Fibroblast of lung (primary cell): ENCODE results near the gene CADPS.

ENCODE experiments used
- CTCF ChIP-seq, 2 donors: IDR thresholded peaks in 1 of 2; conservative IDR thresholded peaks in 1 of 2; 1 replicate in 1 of 2; 2 replicates in 1 of 2; pipeline ENCODE4 v1.5.1; 2011 to 2012; ENCODE audit warnings: low read length in 2 of 2, control low read depth in 1 of 2, inconsistent platforms in 1 of 2, low read depth in 1 of 2, mild to moderate bottlenecking in 1 of 2
- EZH2 ChIP-seq: IDR thresholded peaks from 2 replicates; pipeline ENCODE4 v1.5.1; 2012; ENCODE audit warnings: low read length, control low read depth, mild to moderate bottlenecking; ENCODE audit errors: missing control alignments

GRCh38 chr3:62538691-62539356, 336.4 kb downstream of the CADPS start:
- no peak for TF ChIP-seq CTCF (conservative IDR thresholded peaks at IDR 0.05 in 1 of 2, IDR thresholded peaks at IDR 0.05 in 1 of 2; ENCODE audit: low read depth in 1 of 2, low read length in 2 of 2)
- TF ChIP-seq EZH2 = no peak
